WTC11 (cell line): Measurements from ENCODE around the gene DAB1.

ENCODE experiments used
- CTCF ChIP-seq: fragments of 200-600 bp; IDR thresholded peaks from 2 replicates; pipeline ENCODE4 v1.8.0; 2022; ENCODE audit warnings: antibody characterized with exemption
- MAX ChIP-seq: sonication (generic); formaldehyde crosslinking; IDR thresholded peaks from 2 replicates; pipeline ENCODE4 v1.8.0; 2022; ENCODE audit warnings: mild to moderate bottlenecking, missing genetic modification reagents
- TF ChIP-seq, protein P1 (sequence below): sonication (generic); formaldehyde crosslinking; IDR thresholded peaks from 2 replicates; pipeline ENCODE4 v1.8.1; 2022; ENCODE audit warnings: low read depth, mild to moderate bottlenecking, moderate library complexity, missing genetic modification reagents, borderline replicate concordance

DNA sequence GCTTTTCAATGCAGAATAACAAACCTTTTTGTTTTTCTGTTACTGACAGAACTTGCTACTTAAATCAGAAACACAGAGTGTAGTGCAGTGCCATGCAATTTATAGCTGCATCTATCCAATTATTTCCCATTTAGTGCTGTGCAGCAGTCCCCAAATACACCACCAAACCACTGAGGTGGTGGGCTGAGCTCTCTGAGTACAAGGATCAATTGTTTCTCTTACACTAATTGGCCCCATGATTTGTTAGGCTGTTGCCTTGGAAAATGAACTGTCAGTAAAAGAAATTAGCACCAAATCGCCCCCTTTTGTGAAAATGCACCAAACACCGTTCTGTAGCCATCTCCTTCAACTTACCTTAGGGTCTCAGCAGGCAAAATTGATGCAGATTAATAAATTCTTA is 339.2 kb downstream of the DAB1 start:
- TF ChIP-seq, protein P1, sequence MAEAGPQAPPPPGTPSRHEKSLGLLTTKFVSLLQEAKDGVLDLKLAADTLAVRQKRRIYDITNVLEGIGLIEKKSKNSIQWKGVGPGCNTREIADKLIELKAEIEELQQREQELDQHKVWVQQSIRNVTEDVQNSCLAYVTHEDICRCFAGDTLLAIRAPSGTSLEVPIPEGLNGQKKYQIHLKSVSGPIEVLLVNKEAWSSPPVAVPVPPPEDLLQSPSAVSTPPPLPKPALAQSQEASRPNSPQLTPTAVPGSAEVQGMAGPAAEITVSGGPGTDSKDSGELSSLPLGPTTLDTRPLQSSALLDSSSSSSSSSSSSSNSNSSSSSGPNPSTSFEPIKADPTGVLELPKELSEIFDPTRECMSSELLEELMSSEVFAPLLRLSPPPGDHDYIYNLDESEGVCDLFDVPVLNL (CRISPR knock-in tag): no peak
- TF ChIP-seq MAX (CRISPR knock-in tag) (no peak), CTCF (no peak)
